Retinal pigment epithelial cell (primary cell): Measurements from ENCODE around the gene CBX8.
A peak's percentile ranks its signal among the peaks of the same experiment; 100 is the strongest.

Experiments
- DNase-seq: peaks from one replicate; pipeline ENCODE4 v3.0.0-alpha.2; 2010; ENCODE audit warnings: low read depth
- H3K4me3 ChIP-seq: 2 replicates; pipeline ENCODE4 v1.5.1; 2011; ENCODE audit warnings: mild to moderate bottlenecking, low read length, control low read depth, moderate library complexity
- TF ChIP-seq, protein P1 (sequence below): conservative IDR thresholded peaks from 2 replicates; pipeline ENCODE4 v1.5.1; 2011; ENCODE audit warnings: low read depth, low read length, control low read depth, inconsistent platforms

Gene CBX8

GRCh38 chr17:79815836-79816461 lies 19.1 kb upstream of the CBX8 start:
- DNase-seq: no peak
- no peak overlapping the region for H3K4me3 ChIP-seq
- TF ChIP-seq, protein P1, sequence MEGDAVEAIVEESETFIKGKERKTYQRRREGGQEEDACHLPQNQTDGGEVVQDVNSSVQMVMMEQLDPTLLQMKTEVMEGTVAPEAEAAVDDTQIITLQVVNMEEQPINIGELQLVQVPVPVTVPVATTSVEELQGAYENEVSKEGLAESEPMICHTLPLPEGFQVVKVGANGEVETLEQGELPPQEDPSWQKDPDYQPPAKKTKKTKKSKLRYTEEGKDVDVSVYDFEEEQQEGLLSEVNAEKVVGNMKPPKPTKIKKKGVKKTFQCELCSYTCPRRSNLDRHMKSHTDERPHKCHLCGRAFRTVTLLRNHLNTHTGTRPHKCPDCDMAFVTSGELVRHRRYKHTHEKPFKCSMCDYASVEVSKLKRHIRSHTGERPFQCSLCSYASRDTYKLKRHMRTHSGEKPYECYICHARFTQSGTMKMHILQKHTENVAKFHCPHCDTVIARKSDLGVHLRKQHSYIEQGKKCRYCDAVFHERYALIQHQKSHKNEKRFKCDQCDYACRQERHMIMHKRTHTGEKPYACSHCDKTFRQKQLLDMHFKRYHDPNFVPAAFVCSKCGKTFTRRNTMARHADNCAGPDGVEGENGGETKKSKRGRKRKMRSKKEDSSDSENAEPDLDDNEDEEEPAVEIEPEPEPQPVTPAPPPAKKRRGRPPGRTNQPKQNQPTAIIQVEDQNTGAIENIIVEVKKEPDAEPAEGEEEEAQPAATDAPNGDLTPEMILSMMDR: no peak

- no peak for DNase-seq
- H3K4me3 ChIP-seq: no peak overlapping the region
- TF ChIP-seq, protein P1: no peak
Measured at GRCh38 chr17:79814974-79815835, 18.3 kb upstream of the CBX8 start.

DNA sequence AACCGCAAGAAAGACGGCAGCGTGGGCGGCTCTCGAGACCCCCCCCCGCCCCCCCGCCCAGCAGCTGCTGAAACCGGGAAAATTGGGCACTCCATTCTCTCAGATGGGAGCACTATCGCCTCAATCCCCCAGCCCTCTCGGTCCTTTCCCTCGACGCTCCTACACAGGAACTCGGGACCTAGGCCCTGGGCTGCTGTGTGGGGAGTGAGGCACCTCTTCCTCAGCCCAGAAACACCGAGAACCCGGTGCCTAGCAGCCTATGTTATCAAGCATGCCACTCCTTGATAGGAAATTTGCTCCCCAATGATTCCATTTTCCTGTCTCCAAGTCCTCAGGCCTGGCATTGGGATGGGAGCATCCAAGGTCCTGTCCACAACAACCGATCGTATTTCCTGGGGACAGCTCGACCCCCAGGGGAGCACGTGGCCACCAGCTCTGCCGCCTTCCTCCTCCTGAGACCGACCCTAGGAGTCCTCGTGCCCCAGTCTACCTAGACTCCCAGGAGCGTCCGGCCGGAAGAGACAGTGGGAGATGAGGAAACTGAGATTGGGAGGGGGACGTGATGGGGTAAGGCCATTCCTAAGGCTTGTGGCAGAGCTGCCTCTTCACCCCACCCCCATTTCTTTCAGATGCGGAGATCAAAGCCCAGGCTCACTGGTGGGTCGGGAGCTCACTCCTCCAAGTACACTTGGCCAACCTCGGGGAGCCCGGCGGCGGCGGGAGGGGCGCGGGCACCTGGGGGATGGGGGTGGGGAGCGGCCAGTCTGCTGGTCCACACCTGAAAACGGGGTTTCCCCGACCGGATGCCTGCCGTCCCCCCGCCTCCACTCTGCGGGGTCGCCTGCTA lies 17.5 kb upstream of the CBX8 start:
- no peak for DNase-seq
- H3K4me3 ChIP-seq: no peak overlapping the region
- TF ChIP-seq, protein P1: no peak

GRCh38 chr17:79813297-79814126 lies 16.6 kb upstream of the CBX8 start:
- H3K4me3 ChIP-seq: peak overlapping the region; percentile 14
- TF ChIP-seq, protein P1: no peak
- DNase-seq: no peak

- DNase-seq: no peak
- peak overlapping the region; percentile 37 for H3K4me3 ChIP-seq
- TF ChIP-seq, protein P1: no peak
Measured at GRCh38 chr17:79812353-79813258, 15.7 kb upstream of the CBX8 start.

GRCh38 chr17:79811868-79812352 lies 15.0 kb upstream of the CBX8 start:
- TF ChIP-seq, protein P1: no peak
- no peak for DNase-seq
- H3K4me3 ChIP-seq: no peak overlapping the region
